GM12892 (cell line): ENCODE results near the gene IMPDH1.

Experiments
- POLR2A ChIP-seq: IDR thresholded peaks from 2 replicates; pipeline ENCODE4 v1.6.1; 2011; ENCODE audit warnings: low read depth, low read length, control low read depth
- POLR2AphosphoS5 ChIP-seq: IDR thresholded peaks from 2 replicates; pipeline ENCODE4 v1.6.1; 2011; ENCODE audit warnings: low read depth, low read length, control low read depth
- TAF1 ChIP-seq: IDR thresholded peaks from 2 replicates; pipeline ENCODE4 v1.6.1; 2011; ENCODE audit warnings: low read depth, mild to moderate bottlenecking, control low read depth, low read length, borderline replicate concordance

DNA sequence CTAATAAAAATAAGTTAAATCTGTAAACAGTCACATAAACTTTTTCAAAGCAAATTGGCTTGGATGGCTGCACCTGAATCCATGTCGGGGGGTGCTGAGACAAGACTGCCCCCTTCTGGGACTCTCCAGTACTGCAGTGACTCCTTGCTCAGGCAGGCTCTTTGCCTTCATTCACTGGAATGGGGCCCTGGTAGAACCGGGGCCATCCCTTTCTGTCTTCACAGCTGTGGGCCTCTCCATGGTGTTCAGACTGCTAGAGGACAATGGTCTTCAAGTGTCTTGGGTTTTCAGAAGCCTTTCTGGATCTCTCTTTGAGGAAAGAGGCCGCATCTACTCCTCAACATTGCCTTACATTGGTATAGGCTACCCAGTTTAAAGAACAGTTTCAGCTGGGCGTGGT lies 16.1 kb upstream of the IMPDH1 start:
- TF ChIP-seq TAF1 (no peak), POLR2AphosphoS5 (no peak), POLR2A (no peak)
